DND-41 (cell line): ENCODE data around the gene SLC35F3.

ENCODE experiments used
- ATAC-seq: fragments of 200-7000 bp; cut with Tn5 transposase; 3 replicates; pipeline ENCODE4 v1.9.1; 2021; ENCODE audit warnings: low read depth; ENCODE audit not compliant: insufficient read depth
- DNase-seq: peaks from one replicate; pipeline ENCODE4 v3.0.0-alpha.2; 2020
- H2AFZ ChIP-seq: 2 replicates; pipeline ENCODE4 v1.6.0; 2012; ENCODE audit warnings: low read depth, low read length
- H3K27ac ChIP-seq: 2 replicates; pipeline ENCODE4 v1.5.1; 2012; ENCODE audit warnings: low read length, inconsistent platforms
- H3K27me3 ChIP-seq: fragments of 200-600 bp; sonication (generic); 2 replicates; pipeline ENCODE4 v1.6.0; 2012; ENCODE audit warnings: low read length, mild to moderate bottlenecking, inconsistent platforms; ENCODE audit not compliant: insufficient read depth, poor library complexity
- H3K36me3 ChIP-seq: 2 replicates; pipeline ENCODE4 v1.5.1; 2012; ENCODE audit warnings: low read length, inconsistent platforms; ENCODE audit not compliant: insufficient read depth
- H3K4me1 ChIP-seq: 2 replicates; pipeline ENCODE4 v1.5.1; 2012; ENCODE audit warnings: mild to moderate bottlenecking, low read length; ENCODE audit not compliant: insufficient read depth
- H3K4me2 ChIP-seq: 2 replicates; pipeline ENCODE4 v1.6.0; 2012; ENCODE audit warnings: mild to moderate bottlenecking, moderate library complexity, low read length, inconsistent platforms; ENCODE audit not compliant: insufficient read depth
- H3K4me3 ChIP-seq, 2 experiments: fragments of 200-600 bp in 1 of 2; shearing (Covaris generic) in 1 of 2; 2 replicates each; pipeline ENCODE4 v1.5.1; 2012 to 2016; ENCODE audit warnings: inconsistent platforms in 2 of 2, low read length in 2 of 2, mild to moderate bottlenecking in 2 of 2, low read depth in 1 of 2, moderate library complexity in 1 of 2
- H3K79me2 ChIP-seq: 2 replicates; pipeline ENCODE4 v1.6.0; 2012; ENCODE audit warnings: low read length, inconsistent platforms; ENCODE audit not compliant: insufficient read depth
- H3K9ac ChIP-seq: 2 replicates; pipeline ENCODE4 v1.6.0; 2012; ENCODE audit warnings: low read depth, mild to moderate bottlenecking, inconsistent platforms, low read length, moderate library complexity
- H3K9me3 ChIP-seq: 2 replicates; pipeline ENCODE4 v1.5.1; 2012; ENCODE audit warnings: low read length, moderate library complexity, mild to moderate bottlenecking, inconsistent platforms; ENCODE audit not compliant: insufficient read depth, severe bottlenecking
- H4K20me1 ChIP-seq: 2 replicates; pipeline ENCODE4 v1.6.0; 2012; ENCODE audit warnings: low read length; ENCODE audit not compliant: insufficient read depth
- CTCF ChIP-seq: IDR thresholded peaks from 2 replicates; pipeline ENCODE4 v1.5.1; 2012; ENCODE audit warnings: borderline replicate concordance, low read length, moderate library complexity, mild to moderate bottlenecking; ENCODE audit not compliant: poor library complexity, severe bottlenecking; ENCODE audit errors: extremely low read depth
- EZH2 ChIP-seq: IDR thresholded peaks from 3 replicates; pipeline ENCODE4 v1.6.1; 2012; ENCODE audit warnings: borderline replicate concordance, low read depth, mild to moderate bottlenecking, moderate library complexity, low read length, inconsistent platforms; ENCODE audit not compliant: severe bottlenecking

Gene SLC35F3

GRCh38 chr1:233998891-233999290 is 94.4 kb downstream of the SLC35F3 start:
- Histone ChIP-seq H3K4me3 (no peak overlapping the region), H3K4me2 (no peak overlapping the region), H3K27ac (no peak overlapping the region), H3K4me1 (no peaks in the 10 kb centered on the region), H2AFZ (no peak overlapping the region), H3K36me3 (no peaks in the 10 kb centered on the region), H3K79me2 (no peaks in the 10 kb centered on the region), H3K9ac (no peak overlapping the region), H4K20me1 (no peaks in the 10 kb centered on the region), H3K27me3 (peaks cover 24% of the 10 kb centered on the region), H3K9me3 (no peaks in the 10 kb centered on the region)
- TF ChIP-seq CTCF (no peak), EZH2 (no peak)
- no peak for ATAC-seq
- DNase-seq, result no peak

GRCh38 chr1:234000557-234001041 is 96.1 kb downstream of the SLC35F3 start:
- H2AFZ ChIP-seq, result no peak overlapping the region
- H3K27ac ChIP-seq, result no peak overlapping the region
- H3K79me2 ChIP-seq, result no peaks in the 10 kb centered on the region
- TF ChIP-seq CTCF, result no peak
- TF ChIP-seq EZH2, result no peak
- H3K9me3 ChIP-seq, result no peaks in the 10 kb centered on the region
- no peaks in the 10 kb centered on the region for H4K20me1 ChIP-seq
- no peak for ATAC-seq
- peaks cover 29% of the 10 kb centered on the region for H3K27me3 ChIP-seq
- DNase-seq, result no peak
- no peaks in the 10 kb centered on the region for H3K4me1 ChIP-seq
- no peak overlapping the region for H3K4me3 ChIP-seq
- H3K4me2 ChIP-seq, result no peak overlapping the region
- no peaks in the 10 kb centered on the region for H3K36me3 ChIP-seq
- no peak overlapping the region for H3K9ac ChIP-seq

- no peak for ATAC-seq
- Histone ChIP-seq H3K79me2 (no peaks in the 10 kb centered on the region), H3K27ac (no peak overlapping the region)
These were observed 97.3 kb downstream of the SLC35F3 start for GRCh38 chr1:234001817-234002216.

More at GRCh38 chr1:234001817-234002216, 97.3 kb downstream of the SLC35F3 start:
- Histone ChIP-seq H3K27me3 (peaks cover 24% of the 10 kb centered on the region), H3K9ac (no peak overlapping the region), H3K4me1 (no peaks in the 10 kb centered on the region), H3K4me2 (no peak overlapping the region), H3K9me3 (no peaks in the 10 kb centered on the region), H4K20me1 (no peaks in the 10 kb centered on the region), H3K36me3 (no peaks in the 10 kb centered on the region), H3K4me3 (no peak overlapping the region), H2AFZ (no peak overlapping the region)
- no peak for TF ChIP-seq CTCF
- no peak for TF ChIP-seq EZH2
- DNase-seq, result no peak
